Trophoblast cell (in vitro differentiated cells and primary cell): ENCODE data around the gene MAP4K5.
"Not testable (repeated sequence)": the region's sequence is repeated elsewhere in the genome, so short reads cannot be mapped to it uniquely, and the experiment has no call there.

Experiments
- DNase-seq, 2 donors: peaks; one replicate each; pipeline ENCODE4 v3.0.0-alpha.2; 2016
- H2AFZ ChIP-seq: 2 replicates; pipeline ENCODE4 v1.6.1; 2013; ENCODE audit warnings: low read length, moderate library complexity, mild to moderate bottlenecking; ENCODE audit not compliant: insufficient read depth, poor library complexity
- H2AK5ac ChIP-seq: 2 replicates; pipeline ENCODE4 v1.6.1; 2013; ENCODE audit warnings: mild to moderate bottlenecking, low read length
- H2BK120ac ChIP-seq: 2 replicates; pipeline ENCODE4 v1.6.1; 2013; ENCODE audit warnings: low read length, mild to moderate bottlenecking, moderate library complexity; ENCODE audit not compliant: insufficient read depth, poor library complexity
- H2BK12ac ChIP-seq: 2 replicates; pipeline ENCODE4 v1.6.1; 2013; ENCODE audit warnings: mild to moderate bottlenecking, low read length, moderate library complexity
- H2BK5ac ChIP-seq: 2 replicates; pipeline ENCODE4 v1.6.1; 2013; ENCODE audit warnings: low read length, low read depth, moderate library complexity, mild to moderate bottlenecking; ENCODE audit not compliant: poor library complexity
- H3K14ac ChIP-seq: 2 replicates; pipeline ENCODE4 v1.6.1; 2013; ENCODE audit warnings: mild to moderate bottlenecking, low read length
- H3K18ac ChIP-seq: 2 replicates; pipeline ENCODE4 v1.6.1; 2013; ENCODE audit warnings: mild to moderate bottlenecking, low read length
- H3K23ac ChIP-seq: 2 replicates; pipeline ENCODE4 v1.6.1; 2013; ENCODE audit warnings: low read length
- H3K27ac ChIP-seq: 2 replicates; pipeline ENCODE4 v1.5.1; 2013; ENCODE audit warnings: low read depth, mild to moderate bottlenecking, inconsistent platforms, low read length, moderate library complexity
- H3K27me3 ChIP-seq: 2 replicates; pipeline ENCODE4 v1.6.1; 2013; ENCODE audit warnings: inconsistent platforms, mild to moderate bottlenecking, low read length, moderate library complexity; ENCODE audit not compliant: insufficient read depth
- H3K36me3 ChIP-seq, 2 experiments: 1 replicate in 1 of 2; 2 replicates in 1 of 2; pipeline ENCODE4 v1.6.1; 2013; ENCODE audit warnings: low read length in 2 of 2, mild to moderate bottlenecking in 2 of 2, moderate library complexity in 1 of 2; ENCODE audit not compliant: insufficient read depth in 2 of 2, control insufficient read depth in 1 of 2
- H3K4ac ChIP-seq: 2 replicates; pipeline ENCODE4 v1.6.1; 2013; ENCODE audit warnings: low read depth, mild to moderate bottlenecking, low read length, moderate library complexity
- H3K4me1 ChIP-seq, 2 experiments: 1 replicate in 1 of 2; 2 replicates in 1 of 2; pipeline ENCODE4 v1.6.1; 2013; ENCODE audit warnings: low read length in 2 of 2, mild to moderate bottlenecking in 2 of 2, moderate library complexity in 1 of 2; ENCODE audit not compliant: insufficient read depth in 2 of 2, control insufficient read depth in 1 of 2
- H3K4me2 ChIP-seq: 2 replicates; pipeline ENCODE4 v1.6.1; 2013; ENCODE audit warnings: inconsistent platforms, mild to moderate bottlenecking, low read length, moderate library complexity
- H3K4me3 ChIP-seq: 2 replicates; pipeline ENCODE4 v1.5.1; 2013; ENCODE audit warnings: mild to moderate bottlenecking, low read depth, low read length, inconsistent platforms
- H3K79me1 ChIP-seq: one replicate; pipeline ENCODE4 v1.6.1; 2013; ENCODE audit warnings: low read length
- H3K79me2 ChIP-seq: 2 replicates; pipeline ENCODE4 v1.6.1; 2013; ENCODE audit warnings: low read length, mild to moderate bottlenecking; ENCODE audit not compliant: control insufficient read depth, insufficient read depth, poor library complexity
- H3K9ac ChIP-seq: 2 replicates; pipeline ENCODE4 v1.6.1; 2013; ENCODE audit warnings: mild to moderate bottlenecking, low read length
- H3K9me3 ChIP-seq: 2 replicates; pipeline ENCODE4 v1.6.1; 2013; ENCODE audit warnings: low read depth, mild to moderate bottlenecking, control low read depth, inconsistent platforms, low read length; ENCODE audit not compliant: insufficient read depth
- H4K12ac ChIP-seq: 2 replicates; pipeline ENCODE4 v1.6.1; 2013; ENCODE audit warnings: low read depth, mild to moderate bottlenecking, low read length, moderate library complexity
- H4K8ac ChIP-seq: 2 replicates; pipeline ENCODE4 v1.6.1; 2013; ENCODE audit warnings: low read depth, mild to moderate bottlenecking, low read length, moderate library complexity
- H4K91ac ChIP-seq: one replicate; pipeline ENCODE4 v1.6.1; 2013; ENCODE audit warnings: low read depth, mild to moderate bottlenecking, low read length, moderate library complexity
- WGBS: extraction: QIAGEN DNeasy Blood & Tissue Kit; methylation state at CpG from one replicate; pipeline ENCODE4 v1.1.7; 2013; ENCODE audit warnings: missing lambda C conversion rate; ENCODE audit not compliant: insufficient read length, insufficient coverage; ENCODE audit errors: extremely low coverage; 5-methylcytosine and 5-hydroxymethylcytosine counted together

Gene MAP4K5

GRCh38 chr14:50516091-50516490 is 16.3 kb downstream of the MAP4K5 start:
- H3K4me3 ChIP-seq: no peak overlapping the region
- H2BK12ac ChIP-seq: no peak overlapping the region
- H3K9ac ChIP-seq: no peak overlapping the region
- H3K4me1 ChIP-seq: no peaks in the 10 kb centered on the region
- H2AFZ ChIP-seq: no peak overlapping the region
- H2BK5ac ChIP-seq: no peak overlapping the region
- no peak for DNase-seq
- WGBS: no CpG with 5 or more reads among the region's 2 CpGs
- H2AK5ac ChIP-seq: no peak overlapping the region
- H3K79me2 ChIP-seq: no peaks in the 10 kb centered on the region
- H4K8ac ChIP-seq: no peak overlapping the region
- H3K4ac ChIP-seq: no peak overlapping the region
- H4K12ac ChIP-seq: no peak overlapping the region
- no peak overlapping the region for H3K4me2 ChIP-seq
- H3K36me3 ChIP-seq: peaks cover 2 to 4% of the 10 kb centered on the region in 2 experiments
- no peak overlapping the region for H3K14ac ChIP-seq
- H3K9me3 ChIP-seq: no peaks in the 10 kb centered on the region
- no peaks in the 10 kb centered on the region for H3K27me3 ChIP-seq
- no peak overlapping the region for H3K18ac ChIP-seq
- no peak overlapping the region for H3K27ac ChIP-seq
- H3K23ac ChIP-seq: no peak overlapping the region
- no peak overlapping the region for H4K91ac ChIP-seq
- no peak overlapping the region for H2BK120ac ChIP-seq
- no peaks in the 10 kb centered on the region for H3K79me1 ChIP-seq

DNA sequence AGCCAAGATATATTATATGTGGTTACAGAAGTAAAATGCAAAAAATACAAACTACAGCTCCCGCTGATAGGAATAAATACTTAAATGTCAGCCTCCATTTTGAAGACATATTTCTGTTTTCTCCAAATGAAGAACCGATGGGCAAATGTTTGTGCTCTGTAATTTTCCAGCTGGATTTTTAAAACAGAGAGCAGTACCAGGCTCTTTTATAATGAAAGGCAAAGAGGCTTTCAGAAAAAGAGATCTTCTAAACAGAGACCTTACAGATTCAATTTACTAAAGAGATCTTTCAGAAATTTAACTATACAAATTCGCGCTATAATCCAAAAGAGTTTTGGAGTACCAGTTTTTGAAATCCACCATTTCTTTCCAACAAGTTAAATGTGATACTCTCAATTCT is 19.9 kb downstream of the MAP4K5 start:
- H3K27ac ChIP-seq: no peak overlapping the region
- H3K4me2 ChIP-seq: no peak overlapping the region
- H3K79me1 ChIP-seq: no peaks in the 10 kb centered on the region
- H2BK120ac ChIP-seq: no peak overlapping the region
- no peak overlapping the region for H3K9ac ChIP-seq
- no peak overlapping the region for H2AK5ac ChIP-seq
- no peak overlapping the region for H4K12ac ChIP-seq
- no peak overlapping the region for H4K91ac ChIP-seq
- H3K4ac ChIP-seq: no peak overlapping the region
- no CpG with 5 or more reads among the region's 4 CpGs for WGBS
- peaks cover 0 to 4% of the 10 kb centered on the region in 2 experiments for H3K36me3 ChIP-seq
- no peaks in the 10 kb centered on the region for H3K9me3 ChIP-seq
- no peaks in the 10 kb centered on the region for H3K27me3 ChIP-seq
- no peak overlapping the region for H3K23ac ChIP-seq
- H3K18ac ChIP-seq: no peak overlapping the region
- no peak for DNase-seq
- H2BK12ac ChIP-seq: no peak overlapping the region
- H3K14ac ChIP-seq: no peak overlapping the region
- H3K4me1 ChIP-seq: no peaks in the 10 kb centered on the region
- no peak overlapping the region for H3K4me3 ChIP-seq
- H4K8ac ChIP-seq: no peak overlapping the region
- no peak overlapping the region for H2AFZ ChIP-seq
- H3K79me2 ChIP-seq: no peaks in the 10 kb centered on the region
- no peak overlapping the region for H2BK5ac ChIP-seq

DNA sequence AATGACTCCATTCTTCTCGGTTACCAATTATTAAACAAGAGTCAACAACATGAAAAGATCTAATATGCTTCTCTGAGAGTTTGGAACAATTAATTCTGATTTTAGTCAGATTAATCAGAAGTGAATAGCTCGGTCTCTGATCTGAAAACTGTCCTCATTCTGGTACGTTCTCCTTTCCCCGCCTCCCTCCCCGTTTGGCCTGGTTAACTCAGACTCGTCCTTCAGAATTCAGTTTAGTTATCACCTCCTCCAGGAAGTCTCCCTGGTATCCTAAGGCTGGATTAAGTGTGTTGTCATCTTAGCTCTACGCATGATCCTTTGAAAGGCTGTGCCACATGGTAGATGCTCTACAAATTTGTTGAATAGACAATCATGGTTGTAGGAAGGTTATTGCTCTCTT is 22.2 kb downstream of the MAP4K5 start:
- WGBS: no CpG with 5 or more reads among the region's 7 CpGs
- Histone ChIP-seq H3K4me3 (no peak overlapping the region), H3K18ac (no peak overlapping the region), H3K27ac (no peak overlapping the region), H2AFZ (no peak overlapping the region), H2BK12ac (no peak overlapping the region), H3K14ac (no peak overlapping the region), H3K9ac (no peak overlapping the region), H4K12ac (no peak overlapping the region), H3K4ac (no peak overlapping the region), H2BK120ac (no peak overlapping the region), H3K79me1 (no peaks in the 10 kb centered on the region), H3K23ac (no peak overlapping the region), H2AK5ac (no peak overlapping the region), H3K27me3 (no peaks in the 10 kb centered on the region), H4K91ac (no peak overlapping the region), H3K9me3 (no peaks in the 10 kb centered on the region), H3K4me2 (no peak overlapping the region), H3K36me3 (peaks cover 0 to 4% of the 10 kb centered on the region in 2 experiments), H3K79me2 (no peaks in the 10 kb centered on the region), H4K8ac (no peak overlapping the region), H2BK5ac (no peak overlapping the region), H3K4me1 (no peaks in the 10 kb centered on the region)
- no peak for DNase-seq

GRCh38 chr14:50507078-50507477 is 25.3 kb downstream of the MAP4K5 start:
- H3K14ac ChIP-seq, H3K79me2 ChIP-seq, H2BK120ac ChIP-seq, H3K4ac ChIP-seq, H3K9ac ChIP-seq, H2AK5ac ChIP-seq, H2BK5ac ChIP-seq, H3K4me1 ChIP-seq, H3K23ac ChIP-seq, H3K18ac ChIP-seq, H4K8ac ChIP-seq, H3K9me3 ChIP-seq, DNase-seq, H3K27me3 ChIP-seq, H2AFZ ChIP-seq, H3K27ac ChIP-seq, H3K79me1 ChIP-seq, H3K4me3 ChIP-seq, H2BK12ac ChIP-seq, H4K91ac ChIP-seq, H3K4me2 ChIP-seq, H3K36me3 ChIP-seq, H4K12ac ChIP-seq: not testable (repeated sequence)
- no CpG with 5 or more reads among the region's 1 CpG for WGBS
